Diencephalon (tissue), 1 donor: ENCODE measurements around the gene IFI27L2. TPM values are rescaled to one million over a fixed set of nuclear protein-coding genes. Genes with fewer than 3 reads are reported as not detected.

ENCODE experiments used
- total RNA-seq: library from RNA; depleted of rRNA; stranded (reverse); fragments of >200 nt; gene quantifications from one replicate; pipeline ENCODE4 v1.2.3, GENCODE V29; 2014

The IFI27L2 gene
- 33.9 TPM for total RNA-seq

GRCh38 chr14:94129111-94129757, at the start of gene IFI27L2:
Gene IFI27L2, minus strand, starts transcription at chr14:94129604. Its CDS starts 40 bp downstream, at chr14:94129564.

GRCh38 chr14:94173885-94174603, 44.6 kb upstream of the IFI27L2 start, which contains the start of gene PPP4R4:
Gene PPP4R4, plus strand, starts transcription at chr14:94174322. Its CDS starts 144 bp downstream, at chr14:94174466.

GRCh38 chr14:94110552-94111181, 18.7 kb downstream of the IFI27L2 start, which contains the start of gene IFI27:
Gene IFI27, plus strand, starts transcription at chr14:94110736.

GRCh38 chr14:94080621-94081385, 48.6 kb downstream of the IFI27L2 start, which contains the start of the genes DDX24 and IFI27L1:
Gene DDX24, minus strand, starts transcription at chr14:94081202. Its CDS starts 1,460 bp downstream, at chr14:94079742.
Gene IFI27L1, plus strand, starts transcription at chr14:94081310. Its CDS starts 15,628 bp downstream, at chr14:94096938.

Other genes starting within 250 kb of the IFI27L2 start
- 6.7 TPM for gene FAM181A, start 202.3 kb downstream of the IFI27L2 start, total RNA-seq
- gene ASB2, start 153.0 kb downstream of the IFI27L2 start, total RNA-seq: 1.4 TPM
- gene CCDC197, start 132.3 kb downstream of the IFI27L2 start, total RNA-seq: not detected
- gene OTUB2, start 103.3 kb downstream of the IFI27L2 start, total RNA-seq: 11.3 TPM
- gene DDX24, start 48.4 kb downstream of the IFI27L2 start, total RNA-seq: 122 TPM
- 15.7 TPM for gene IFI27L1, start 48.3 kb downstream of the IFI27L2 start, total RNA-seq
- gene IFI27, start 18.9 kb downstream of the IFI27L2 start, total RNA-seq: 24.2 TPM
- 11.8 TPM for gene PPP4R4, start 44.7 kb upstream of the IFI27L2 start, total RNA-seq
- not detected for gene SERPINA10, start 163.7 kb upstream of the IFI27L2 start, total RNA-seq
- gene SERPINA6, start 193.7 kb upstream of the IFI27L2 start, total RNA-seq: not detected
- not detected for gene SERPINA2, start 237.1 kb upstream of the IFI27L2 start, total RNA-seq